EH (cell line): ENCODE measurements around the gene C5AR2.
"Not testable (repeated sequence)": the region's sequence is repeated elsewhere in the genome, so short reads cannot be mapped to it uniquely, and the experiment has no call there.

ENCODE experiments used
- DNase-seq: peaks from one replicate; pipeline ENCODE4 v3.0.0-alpha.2; 2015; ENCODE audit warnings: low read depth

C5AR2 gene

GRCh38 chr19:47387623-47388022 lies 55.6 kb downstream of the C5AR2 start:
- DNase-seq, result not testable (repeated sequence)

DNA sequence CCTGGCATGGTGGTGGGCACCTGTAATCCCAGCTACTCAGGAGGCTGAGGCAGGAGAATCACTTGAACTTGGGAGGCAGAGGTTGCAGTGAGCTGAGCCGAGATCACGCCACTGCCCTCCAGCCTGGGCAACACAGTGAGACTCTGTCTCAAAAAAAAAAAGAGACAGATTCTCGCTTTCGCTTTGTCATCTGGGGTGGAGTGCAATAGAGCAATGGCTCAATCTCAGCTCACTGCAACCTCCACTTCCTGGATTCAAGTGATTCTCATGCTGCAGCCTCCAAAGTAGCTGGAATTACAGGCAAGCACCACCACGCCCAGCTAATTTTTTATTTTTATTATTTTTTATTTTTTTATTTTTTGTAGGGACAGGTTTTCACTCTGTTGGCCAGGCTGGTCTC lies 56.7 kb downstream of the C5AR2 start:
- not testable (repeated sequence) for DNase-seq

DNA sequence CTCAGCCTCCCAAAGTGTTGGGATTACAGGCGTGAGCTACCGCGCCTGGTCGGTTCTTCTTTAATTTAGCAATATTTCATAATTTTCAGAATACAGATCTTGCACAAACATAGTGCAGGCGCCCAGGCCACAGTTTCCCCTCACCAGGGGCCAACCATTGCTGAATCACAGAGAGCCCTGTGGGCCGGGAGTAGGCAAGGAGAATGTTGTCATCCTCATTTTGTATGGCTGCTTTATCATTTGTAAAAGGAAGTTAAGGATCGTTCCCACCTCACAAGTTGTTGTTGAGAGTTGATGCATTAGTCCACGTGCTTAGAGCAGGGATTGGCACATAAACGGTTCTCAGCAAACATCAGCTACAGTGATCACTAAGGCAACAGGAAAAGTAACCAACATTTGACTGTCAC lies 57.2 kb downstream of the C5AR2 start:
- DNase-seq, result no peak

- DNase-seq, result no peak
Measured at GRCh38 chr19:47390533-47391488, 58.8 kb downstream of the C5AR2 start.

- DNase-seq, result peak; percentile 77
Measured at GRCh38 chr19:47391510-47392223, 59.7 kb downstream of the C5AR2 start.
